HG03558 (cell line): ENCODE results near the gene PAK5.

Experiments used
- ATAC-seq: cut with Tn5 transposase; IDR thresholded peaks from one replicate; pipeline ENCODE4 v1.9.1; 2021; ENCODE audit warnings: moderate number of reproducible peaks; ENCODE audit not compliant: unreplicated experiment; ENCODE audit errors: extremely low read depth

PAK5 gene

DNA sequence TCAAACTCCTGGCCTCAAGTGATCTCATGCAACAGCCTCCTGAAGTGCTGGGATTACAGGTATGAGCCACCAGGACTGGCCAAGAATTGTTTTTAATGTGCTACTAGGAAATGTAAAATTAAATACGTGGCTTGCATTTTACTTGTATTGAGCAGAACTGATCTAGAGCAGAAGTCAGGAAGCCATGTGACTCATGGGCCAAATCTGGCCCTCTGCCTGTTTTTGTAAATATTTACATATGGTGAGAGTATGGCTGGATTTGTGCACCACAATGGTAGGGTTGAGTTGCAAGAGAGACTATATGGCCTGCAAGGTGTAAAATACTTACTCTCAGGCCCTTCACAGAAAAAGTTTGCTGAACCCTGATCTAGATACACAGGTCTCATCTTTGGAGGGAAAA, 248.7 kb downstream of the PAK5 start:
- no peak for ATAC-seq

DNA sequence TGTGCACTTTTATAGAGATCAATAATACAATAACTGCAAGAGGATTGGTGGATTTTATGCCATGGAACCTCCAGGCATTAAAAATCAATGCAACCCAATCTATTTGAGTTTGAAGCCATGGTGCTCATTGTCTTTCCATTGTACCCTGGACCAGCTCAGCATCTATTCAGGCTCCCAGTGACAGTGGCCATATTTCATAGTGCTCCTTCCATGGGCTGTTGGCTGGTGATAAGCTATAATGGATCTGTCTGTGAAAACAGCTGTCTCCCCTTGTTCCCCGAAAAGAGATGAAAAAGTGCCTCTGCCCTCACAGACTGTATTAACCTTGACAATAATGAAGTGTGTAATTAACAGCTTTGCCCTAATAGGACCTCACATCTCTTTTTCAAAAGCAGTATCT, 250.2 kb downstream of the PAK5 start:
- no peak for ATAC-seq

DNA sequence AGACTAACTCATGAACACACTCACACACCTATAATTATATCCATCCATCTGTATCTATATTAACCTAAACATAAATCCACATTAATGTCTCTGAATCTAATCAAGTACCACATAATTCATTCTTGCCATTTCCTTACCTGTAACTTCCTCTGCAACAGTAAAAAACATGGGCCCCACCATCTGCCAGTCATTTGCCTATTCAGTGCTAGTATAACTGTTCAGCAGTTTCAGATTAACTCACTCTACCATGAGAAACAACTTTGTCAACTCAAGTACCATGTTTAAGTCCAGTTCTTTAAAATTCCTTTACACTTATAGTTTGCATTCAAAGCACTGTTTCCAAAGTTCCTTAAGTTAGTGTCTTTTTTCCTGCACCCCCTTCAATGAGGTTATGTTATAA, 255.7 kb downstream of the PAK5 start:
- ATAC-seq, result no peak

DNA sequence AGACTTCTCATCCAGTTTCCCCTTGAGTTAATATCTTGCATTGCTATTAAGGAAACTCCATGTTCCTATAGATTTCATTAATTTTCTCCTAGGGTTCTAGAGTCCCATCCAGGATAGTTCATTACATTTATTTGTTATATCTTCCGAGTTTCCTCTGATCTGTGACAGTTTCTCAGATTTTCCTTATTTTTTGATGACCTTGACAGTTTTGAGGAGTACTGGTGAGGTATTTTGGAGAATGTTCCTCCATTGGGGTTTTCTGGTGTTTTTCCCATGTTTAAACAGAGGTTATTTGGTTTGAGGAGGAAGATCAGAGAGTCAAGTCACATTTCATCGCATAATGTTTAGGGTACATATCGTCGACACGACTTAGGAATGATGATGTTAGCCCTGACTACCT, 256.7 kb downstream of the PAK5 start:
- no peak for ATAC-seq

DNA sequence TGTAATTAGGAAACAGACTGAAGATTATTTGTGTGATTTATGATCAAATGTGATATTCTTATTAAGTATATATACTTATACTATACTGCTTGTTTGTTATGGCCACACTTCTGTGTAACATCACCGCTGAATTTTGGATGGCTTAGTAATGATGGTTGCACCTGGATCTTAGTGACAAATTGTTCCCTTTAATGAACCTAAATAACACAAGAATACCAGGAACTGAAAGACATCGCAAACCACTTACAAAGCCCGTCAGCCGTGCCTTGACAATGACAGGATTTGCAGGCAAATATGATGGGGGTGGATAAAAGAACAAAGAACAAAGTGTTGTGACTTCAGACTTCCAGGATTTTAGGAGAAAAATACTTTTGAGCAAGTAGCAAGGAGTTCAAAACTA, 257.4 kb downstream of the PAK5 start:
- ATAC-seq, result no peak

DNA sequence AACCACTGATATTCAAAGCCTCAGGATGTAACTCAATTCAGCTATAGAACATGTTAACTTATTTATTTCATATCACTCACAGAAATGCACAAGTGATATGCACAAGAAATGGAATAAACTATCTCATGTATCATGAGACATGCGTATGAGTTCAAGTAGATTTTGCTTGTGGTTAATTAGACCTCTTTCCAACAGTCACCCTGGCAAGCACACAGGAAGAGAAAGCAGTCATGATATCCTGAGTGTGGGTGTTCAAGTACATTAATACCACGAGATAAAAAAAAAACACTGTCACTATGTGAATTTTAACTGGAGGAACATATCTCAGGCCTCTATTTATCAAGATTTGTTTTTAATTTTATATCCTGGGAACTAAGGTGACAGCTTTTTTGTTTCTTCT, 260.3 kb downstream of the PAK5 start:
- ATAC-seq, result no peak

DNA sequence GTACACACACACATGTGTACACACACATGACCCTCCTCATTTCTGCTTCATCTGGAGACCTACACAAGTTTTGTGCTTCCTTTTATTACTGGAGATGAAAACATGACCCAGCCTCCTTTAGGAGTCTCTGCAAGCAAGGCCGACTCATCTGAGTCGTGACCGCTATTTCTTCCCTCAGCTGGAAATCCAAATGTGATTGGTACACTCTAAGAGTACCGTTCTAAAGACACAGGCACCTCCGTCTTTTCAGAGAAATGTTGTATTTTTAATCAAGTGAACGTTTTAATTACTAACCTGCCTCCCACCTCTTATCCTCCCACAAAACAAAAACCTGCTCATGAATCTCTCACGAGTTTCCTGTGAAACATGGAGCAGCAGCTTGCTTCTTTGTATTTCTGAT, 261.5 kb downstream of the PAK5 start:
- no peak for ATAC-seq

DNA sequence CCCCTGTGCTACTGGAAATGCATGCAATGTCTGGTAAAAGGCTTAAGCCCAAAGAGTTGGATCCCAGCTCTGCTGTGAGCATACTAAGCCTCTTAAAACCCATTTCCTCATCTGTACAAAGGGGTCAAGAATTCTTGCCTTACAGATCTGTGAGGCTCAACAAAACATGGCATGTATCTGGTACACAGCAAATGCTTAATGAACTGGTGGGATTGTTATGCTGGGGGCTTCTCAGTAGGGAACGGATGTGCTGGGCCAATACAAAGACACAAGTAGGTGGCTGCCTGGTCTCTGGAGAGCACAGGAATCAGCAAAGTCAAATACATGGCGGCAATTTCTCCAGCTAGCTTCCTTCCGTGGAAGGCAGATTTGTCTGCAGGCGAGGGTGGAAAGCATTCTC, 262.2 kb downstream of the PAK5 start:
- ATAC-seq, result no peak

DNA sequence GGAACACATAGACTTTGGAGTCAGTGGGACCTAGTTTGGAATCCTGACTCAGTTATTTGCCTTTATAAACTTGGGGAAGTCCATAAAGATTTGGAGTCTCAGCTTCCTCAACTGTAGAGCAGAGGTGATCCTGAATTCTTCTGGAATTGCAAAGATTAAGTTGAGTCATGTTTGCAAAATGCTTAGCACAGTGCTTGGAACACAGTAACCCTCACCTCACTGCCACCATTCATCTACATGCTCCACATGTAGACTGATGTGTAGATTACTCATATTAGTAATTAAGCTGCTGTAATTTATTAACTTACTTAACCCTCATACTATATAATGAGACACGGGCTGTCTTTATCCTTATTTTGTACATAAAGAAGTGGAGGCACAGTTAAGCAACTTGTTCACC, 263.0 kb downstream of the PAK5 start:
- no peak for ATAC-seq

DNA sequence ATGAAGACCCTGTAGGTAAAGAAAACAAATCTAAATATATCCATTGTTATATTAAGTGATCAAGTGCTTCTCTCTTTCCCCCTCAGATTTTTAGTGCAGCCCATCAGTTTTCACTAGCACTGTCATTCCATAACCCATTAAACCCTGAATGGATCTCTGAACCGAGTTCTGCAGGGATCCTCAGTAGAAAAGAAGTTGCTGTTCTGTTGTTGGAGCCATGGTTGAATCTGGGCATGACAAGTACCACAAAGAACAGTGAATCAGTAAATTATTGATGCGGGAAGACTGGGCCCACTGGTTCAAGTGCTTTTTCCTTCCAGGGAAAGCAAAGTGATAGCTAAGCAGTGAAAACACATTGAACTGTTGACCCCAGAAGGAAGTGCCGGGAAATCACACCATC, 264.1 kb downstream of the PAK5 start:
- ATAC-seq, result no peak

DNA sequence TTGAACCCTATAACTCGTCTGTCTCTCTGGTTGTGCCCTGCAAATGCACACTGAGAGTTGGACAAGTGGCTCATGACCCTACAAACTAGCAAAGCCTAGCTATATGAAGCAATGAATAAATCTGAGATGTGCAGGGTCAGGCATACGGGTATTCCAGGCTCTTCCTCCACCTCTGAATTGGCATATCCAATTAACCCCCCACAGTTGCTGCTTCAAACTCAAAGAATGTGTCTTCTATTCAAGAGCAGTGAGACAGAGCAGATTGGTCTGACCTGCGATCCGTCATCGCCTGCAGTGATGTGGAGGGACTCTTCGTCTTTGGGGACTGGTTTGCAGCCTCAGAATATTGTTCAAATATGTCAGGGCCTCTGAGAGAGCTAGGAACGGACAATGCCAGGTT, 264.7 kb downstream of the PAK5 start:
- no peak for ATAC-seq

DNA sequence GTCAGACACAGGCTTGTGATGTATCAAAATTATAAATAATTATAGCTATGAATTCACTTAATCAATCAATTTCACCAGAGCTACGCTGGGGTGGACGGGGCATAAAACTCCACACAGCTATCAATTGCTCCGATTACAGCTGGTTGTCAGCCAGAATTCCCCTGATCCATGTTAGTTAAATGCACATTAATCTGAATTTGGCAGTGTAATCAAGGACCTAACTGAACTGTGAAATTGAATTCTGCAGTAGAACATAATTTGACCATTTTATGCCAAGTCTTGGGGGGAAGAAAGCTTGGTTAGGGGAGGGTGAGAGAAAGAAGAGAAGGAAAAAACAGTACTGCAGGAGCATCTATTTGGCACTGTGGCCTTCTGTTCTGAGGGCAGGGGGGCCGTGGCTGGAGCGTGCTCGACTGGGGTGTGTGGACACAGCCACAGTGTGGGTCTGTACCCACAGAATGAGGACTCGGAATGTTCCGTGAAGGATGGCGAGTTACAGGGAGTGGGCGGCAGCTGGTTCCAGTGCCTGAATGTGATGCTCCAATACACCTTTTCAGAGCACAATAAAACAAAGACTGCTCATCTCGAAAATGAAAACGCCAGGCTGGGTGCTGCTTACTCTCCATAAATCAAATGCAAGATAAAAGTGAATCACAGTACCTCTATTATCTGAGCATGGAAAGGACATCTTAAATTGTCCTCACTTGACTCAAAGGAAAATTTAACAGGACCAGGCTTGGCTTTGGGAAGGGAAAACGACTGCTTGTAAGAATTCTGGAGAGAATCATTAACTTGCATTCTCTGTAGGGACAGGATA, 265.3 kb downstream of the PAK5 start:
- no peak for ATAC-seq

DNA sequence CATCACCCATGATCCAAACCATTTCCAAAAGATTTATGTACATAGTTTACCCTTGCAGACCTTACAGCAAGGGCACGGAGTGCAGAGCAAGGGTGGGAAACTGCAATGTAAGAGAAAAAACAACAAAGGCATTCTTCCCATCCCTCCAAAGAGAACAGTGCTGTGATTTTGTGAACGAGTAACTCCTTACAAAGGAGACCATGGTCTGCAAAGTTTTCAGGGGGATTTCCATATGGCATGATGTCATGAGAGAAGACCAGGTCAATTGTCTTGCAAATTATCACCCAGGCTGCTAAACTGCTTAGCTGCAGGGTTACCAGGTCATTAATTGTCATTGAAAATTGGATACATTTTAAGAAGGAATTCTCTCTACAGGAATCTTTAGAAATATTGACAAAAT, 266.2 kb downstream of the PAK5 start:
- no peak for ATAC-seq

DNA sequence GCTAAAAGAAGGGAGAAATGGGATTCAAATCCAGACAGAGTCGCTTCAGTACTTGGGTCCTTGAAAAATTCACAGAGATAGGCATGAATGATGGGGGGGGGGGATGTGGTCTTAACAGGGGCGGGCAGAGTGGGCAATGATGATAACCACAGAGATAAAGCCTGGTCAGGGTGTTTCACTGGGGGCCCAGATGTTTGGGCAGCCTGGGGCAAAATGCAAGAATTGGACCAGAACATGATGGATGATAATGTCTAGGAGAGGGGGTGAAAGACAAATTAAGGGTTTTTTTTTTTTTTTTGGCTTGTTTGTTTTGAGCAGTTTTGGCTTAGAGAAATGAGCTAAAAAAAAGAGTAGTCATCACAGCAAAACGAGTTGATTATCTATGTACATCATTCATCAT, 267.1 kb downstream of the PAK5 start:
- no peak for ATAC-seq

DNA sequence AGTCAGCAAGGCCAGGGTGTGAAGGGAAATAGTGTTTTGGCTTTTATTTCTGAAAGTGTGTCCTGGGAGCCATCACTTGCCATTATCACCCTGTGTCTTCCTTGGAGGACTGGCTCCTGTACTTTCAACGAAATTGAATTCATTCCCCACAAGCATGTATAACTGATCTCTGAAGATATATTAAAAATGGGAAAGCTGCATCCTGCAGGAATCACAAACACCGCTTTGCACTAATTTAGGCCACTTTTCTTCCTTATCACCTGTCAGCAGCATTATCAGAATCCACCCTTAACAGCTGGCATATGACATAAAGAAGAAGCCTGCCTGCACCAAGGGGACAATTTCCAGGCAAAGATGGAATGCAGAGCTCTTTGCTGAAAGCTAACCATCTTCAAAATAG, 268.3 kb downstream of the PAK5 start:
- ATAC-seq, result no peak

DNA sequence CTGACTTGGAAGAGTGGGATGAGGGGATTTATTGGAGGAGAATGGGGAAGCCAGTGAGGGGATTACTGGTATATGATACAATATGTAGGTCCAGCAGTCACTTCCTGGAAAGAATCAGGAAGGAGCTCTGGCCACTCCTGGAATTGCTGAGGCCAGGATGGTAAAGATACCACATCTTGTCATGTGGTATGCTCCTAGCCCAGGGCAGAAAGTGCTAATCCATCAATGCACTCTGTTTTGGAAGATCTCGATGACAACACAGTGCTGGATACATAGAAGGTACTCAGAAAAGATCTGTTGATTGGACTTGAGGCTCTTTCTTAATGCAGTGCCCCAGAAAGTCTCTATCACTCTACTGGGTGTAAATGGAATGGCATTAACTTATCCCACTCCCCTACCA, 271.9 kb downstream of the PAK5 start:
- no peak for ATAC-seq

DNA sequence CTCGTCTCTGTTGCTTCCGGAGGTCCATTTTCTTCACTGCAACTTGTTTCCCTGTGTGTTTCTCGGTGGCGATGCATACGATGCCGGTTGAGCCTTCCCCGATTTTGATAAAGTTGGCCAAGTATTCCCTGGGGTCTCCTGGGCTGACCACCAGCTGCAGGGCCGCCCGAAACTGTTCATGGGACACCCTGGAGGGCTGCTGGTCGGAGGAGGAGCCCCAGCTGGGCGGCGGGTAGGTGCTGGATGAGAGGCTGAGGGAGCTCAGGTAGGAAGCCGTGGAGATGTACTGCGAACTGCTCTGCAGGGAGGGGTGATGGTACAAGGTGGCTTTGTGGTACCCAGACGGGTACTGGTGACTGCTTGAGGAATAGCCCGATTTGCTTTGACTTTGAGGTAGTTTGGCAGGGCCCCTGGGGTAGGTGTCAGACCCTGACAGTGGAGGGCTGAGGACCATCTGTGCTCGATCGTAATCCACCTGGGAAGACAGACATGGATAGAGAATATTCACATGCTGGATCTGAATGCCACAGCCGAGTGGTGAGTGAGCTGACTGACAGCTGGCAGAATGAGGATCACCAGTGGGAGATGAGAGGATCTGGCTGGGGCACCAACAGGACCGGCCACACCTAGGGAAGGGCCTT, 272.8 kb downstream of the PAK5 start:
- ATAC-seq, result no peak

DNA sequence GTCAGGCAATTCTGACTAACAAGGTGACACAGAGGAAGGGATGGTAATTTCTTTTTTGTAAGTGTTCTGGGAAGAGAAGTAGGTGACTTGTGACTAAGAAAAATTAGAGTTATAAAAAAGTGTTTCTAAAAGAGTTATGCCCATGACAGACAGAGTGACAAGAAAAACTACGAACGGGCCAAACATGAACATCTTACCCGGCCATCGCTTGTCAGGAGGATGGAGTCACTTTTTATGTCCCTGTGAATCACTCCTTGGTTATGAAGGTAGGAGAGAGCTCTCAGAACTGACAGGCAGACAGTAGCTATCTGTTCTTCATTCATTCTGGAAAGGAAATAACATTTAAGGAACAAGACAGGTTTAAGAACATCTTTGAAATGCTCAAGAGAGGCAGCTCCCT, 281.5 kb downstream of the PAK5 start:
- no peak for ATAC-seq

DNA sequence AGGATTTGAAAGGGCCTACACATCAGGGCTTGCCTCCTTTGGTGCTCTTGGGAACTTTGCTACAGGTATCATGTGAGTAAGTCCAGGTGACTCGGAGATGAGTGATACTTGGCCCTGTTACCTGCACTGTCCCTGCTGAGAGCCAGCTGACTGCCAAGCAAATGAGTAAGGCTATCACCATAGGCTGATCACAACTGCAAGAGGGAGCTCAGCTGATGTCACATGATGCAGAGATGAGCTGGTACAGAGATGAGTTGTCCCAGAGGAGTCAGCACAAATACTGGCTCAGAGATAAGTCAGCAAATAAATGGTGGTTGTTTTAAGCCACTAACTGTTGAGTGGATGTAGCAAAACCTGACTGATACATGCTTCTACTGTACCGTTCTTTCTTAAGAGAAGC, 283.1 kb downstream of the PAK5 start:
- no peak for ATAC-seq

DNA sequence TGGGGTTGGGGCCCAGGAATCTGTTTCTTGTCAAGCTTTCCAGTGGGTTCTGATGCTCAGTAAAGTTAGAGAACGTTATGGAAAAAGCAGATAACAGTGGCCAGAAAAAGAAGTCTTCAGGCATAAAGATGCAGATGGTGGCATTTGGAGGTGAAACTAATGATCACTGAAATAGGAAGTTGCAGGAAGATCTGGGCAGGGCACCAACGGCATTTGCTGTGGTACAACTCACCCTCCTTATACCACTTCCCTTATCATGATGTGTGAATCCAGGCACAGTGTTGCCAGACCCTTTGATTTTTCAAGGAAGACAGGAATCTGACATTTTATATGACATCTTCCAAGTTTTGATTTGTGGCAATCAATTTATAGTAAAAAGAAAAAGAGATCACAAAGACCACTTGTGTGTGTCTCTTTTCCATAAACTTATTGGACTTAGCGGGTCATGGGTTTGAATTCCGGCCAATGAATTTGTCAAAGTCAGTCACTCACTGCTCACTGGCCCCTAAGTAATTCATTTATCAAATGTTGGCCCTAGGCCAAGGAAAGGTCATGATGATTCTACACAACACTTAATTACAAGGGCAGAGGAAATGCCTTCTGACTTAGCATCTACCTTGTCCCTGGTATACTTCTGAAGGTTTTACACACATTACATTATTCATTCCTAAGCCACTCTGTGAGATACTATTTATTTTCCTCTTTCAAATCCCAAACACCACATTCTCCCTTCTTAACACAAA, 286.9 kb downstream of the PAK5 start:
- ATAC-seq, result no peak

DNA sequence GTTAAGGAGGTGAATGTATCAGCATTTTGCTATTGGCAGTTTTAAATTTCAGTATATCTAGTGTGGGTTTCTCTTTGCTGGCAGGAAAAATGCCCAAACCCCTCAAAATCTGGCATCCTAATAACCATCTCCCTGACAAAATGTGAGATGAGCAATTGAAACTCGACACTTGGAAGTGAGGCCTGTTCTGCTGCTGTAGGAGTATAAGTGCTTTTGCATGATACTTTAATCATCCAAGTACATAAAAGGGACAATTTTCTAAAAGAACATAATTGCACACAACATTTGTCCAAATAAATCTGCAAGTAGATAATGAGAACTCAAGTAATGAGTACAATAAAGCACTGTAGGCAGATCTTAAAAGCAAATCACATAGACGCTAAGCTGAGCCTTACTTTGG, 288.0 kb downstream of the PAK5 start:
- ATAC-seq, result no peak
